GM23338 (cell line): ENCODE results near the gene SMARCA2. TPM values are rescaled to one million over a fixed set of nuclear protein-coding genes. Genes with fewer than 3 reads are reported as not detected.
A peak's percentile ranks its signal among the peaks of the same experiment; 100 is the strongest.

ENCODE experiments used
- ATAC-seq: fragments of 200-7000 bp; cut with Tn5 transposase; 3 replicates; pipeline ENCODE4 v1.9.1; 2020
- DNase-seq: peaks from one replicate; pipeline ENCODE4 v3.0.0-alpha.2; 2015; ENCODE audit warnings: low spot score
- H2AFZ ChIP-seq: fragments of 200-600 bp; sonication (generic); 2 replicates; pipeline ENCODE4 v1.8.0; 2016; ENCODE audit warnings: antibody characterized with exemption, mild to moderate bottlenecking, moderate library complexity
- H3F3A ChIP-seq: fragments of 200-600 bp; sonication (generic); replicated peaks from 2 replicates; pipeline ENCODE4 v1.8.0; 2017; ENCODE audit warnings: antibody characterized with exemption, mixed run types, low read depth
- H3K27ac ChIP-seq: fragments of 200-600 bp; sonication (generic); 2 replicates; pipeline ENCODE4 v1.6.1; 2016; ENCODE audit warnings: low read depth
- H3K27me3 ChIP-seq: fragments of 200-600 bp; sonication (generic); 2 replicates; pipeline ENCODE4 v1.8.0; 2016; ENCODE audit warnings: mild to moderate bottlenecking, mixed run types, moderate library complexity; ENCODE audit not compliant: insufficient read depth
- H3K36me3 ChIP-seq: fragments of 200-600 bp; sonication (generic); 2 replicates; pipeline ENCODE4 v1.8.0; 2016; ENCODE audit warnings: mild to moderate bottlenecking; ENCODE audit not compliant: insufficient read depth
- H3K4me1 ChIP-seq: fragments of 200-600 bp; sonication (generic); 2 replicates; pipeline ENCODE4 v1.8.0; 2016; ENCODE audit warnings: mild to moderate bottlenecking, moderate library complexity; ENCODE audit not compliant: insufficient read depth
- H3K4me2 ChIP-seq: fragments of 200-600 bp; sonication (generic); 2 replicates; pipeline ENCODE4 v1.7.1; 2017; ENCODE audit warnings: mixed run types
- H3K4me3 ChIP-seq: fragments of 200-600 bp; sonication (generic); 2 replicates; pipeline ENCODE4 v1.6.1; 2016; ENCODE audit warnings: mixed run types
- H3K79me2 ChIP-seq: fragments of 200-600 bp; sonication (generic); replicated peaks from 2 replicates; pipeline ENCODE4 v1.8.0; 2017; ENCODE audit warnings: mild to moderate bottlenecking; ENCODE audit not compliant: insufficient read depth
- H3K9me2 ChIP-seq: fragments of 200-600 bp; sonication (generic); 2 replicates; pipeline ENCODE4 v1.8.0; 2017; ENCODE audit not compliant: insufficient read depth
- H4K20me1 ChIP-seq: fragments of 200-600 bp; sonication (generic); replicated peaks from 2 replicates; pipeline ENCODE4 v1.8.0; 2017; ENCODE audit warnings: mild to moderate bottlenecking; ENCODE audit not compliant: insufficient read depth
- H3K27ac Mint-ChIP-seq: 2 replicates; pipeline ENCODE4 v1.8.0; 2020; ENCODE audit warnings: inconsistent platforms, mild to moderate bottlenecking, moderate library complexity, mixed read lengths
- H3K27me3 Mint-ChIP-seq: 3 replicates; pipeline ENCODE4 v1.8.0; 2022; ENCODE audit warnings: low read depth, mild to moderate bottlenecking, moderate library complexity, mixed read lengths, inconsistent platforms; ENCODE audit not compliant: insufficient read depth, poor library complexity
- H3K36me3 Mint-ChIP-seq: 3 replicates; pipeline ENCODE4 v1.8.0; 2021; ENCODE audit warnings: low read depth, mild to moderate bottlenecking, inconsistent platforms, moderate library complexity, mixed read lengths
- H3K4me1 Mint-ChIP-seq: 3 replicates; pipeline ENCODE4 v1.8.0; 2020; ENCODE audit warnings: mild to moderate bottlenecking, inconsistent platforms, mixed read lengths
- H3K4me3 Mint-ChIP-seq: 3 replicates; pipeline ENCODE4 v1.8.0; 2021; ENCODE audit warnings: moderate library complexity, mild to moderate bottlenecking, inconsistent platforms, mixed read lengths
- H3K9me3 Mint-ChIP-seq: 3 replicates; pipeline ENCODE4 v1.8.0; 2020; ENCODE audit warnings: moderate library complexity, mild to moderate bottlenecking, inconsistent platforms, mixed read lengths
- CREB1 ChIP-seq: fragments of 250-450 bp; sonication (Bioruptor Pico); IDR thresholded peaks from 2 replicates; pipeline ENCODE4 v1.5.0; 2020; ENCODE audit warnings: low read depth, mild to moderate bottlenecking, moderate library complexity
- CTCF ChIP-seq, 2 experiments: fragments of 200-600 bp in 1 of 2; sonication (generic) in 1 of 2; conservative IDR thresholded peaks; 2 replicates each; pipeline versions ENCODE4 v1.5.1 to v1.6.1; 2016 to 2017; ENCODE audit warnings: antibody characterized with exemption in 2 of 2, low read depth in 2 of 2, mild to moderate bottlenecking in 2 of 2, moderate library complexity in 1 of 2
- EZH2 ChIP-seq: fragments of 200-600 bp; sonication (generic); IDR thresholded peaks from one replicate; pipeline ENCODE4 v1.8.0; 2017; ENCODE audit warnings: antibody characterized with exemption, mild to moderate bottlenecking, low read depth; ENCODE audit not compliant: unreplicated experiment
- JUNB ChIP-seq: IDR thresholded peaks from one replicate; pipeline ENCODE4 v1.6.1; 2016; ENCODE audit warnings: antibody characterized with exemption; ENCODE audit not compliant: unreplicated experiment
- NANOG ChIP-seq: IDR thresholded peaks from 2 replicates; pipeline ENCODE4 v1.6.1; 2016; ENCODE audit warnings: antibody characterized with exemption, borderline replicate concordance
- POLR2AphosphoS5 ChIP-seq: IDR thresholded peaks from 2 replicates; pipeline ENCODE4 v1.6.1; 2016; ENCODE audit warnings: antibody characterized with exemption, low read depth
- STAT1 ChIP-seq: IDR thresholded peaks from one replicate; pipeline ENCODE4 v1.6.1; 2016; ENCODE audit warnings: antibody characterized with exemption; ENCODE audit not compliant: unreplicated experiment
- ZNF114 ChIP-seq: fragments of 250-450 bp; sonication (Bioruptor Pico); IDR thresholded peaks from 2 replicates; pipeline ENCODE4 v1.5.0; 2020; ENCODE audit warnings: mild to moderate bottlenecking, moderate library complexity
- polyA plus RNA-seq: library from polyadenylated mRNA; unstranded; fragments of >200 nt; fragmentation: Nextera tagmentation; extraction: Ambion mirVana; gene quantifications from 2 replicates; pipeline ENCODE4 v1.2.1, GENCODE V29; 2016
- total RNA-seq: library from RNA; depleted of rRNA; stranded (reverse); fragments of >200 nt; shearing (Covaris generic); gene quantifications from 2 replicates; pipeline ENCODE4 v1.2.3, GENCODE V29; 2014
- TF ChIP-seq, protein P1 (sequence below): fragments of 250-450 bp; sonication (Bioruptor Pico); IDR thresholded peaks from 2 replicates; pipeline ENCODE4 v1.5.0; 2020; ENCODE audit warnings: mild to moderate bottlenecking, moderate library complexity
- TF ChIP-seq, protein P2 (sequence below): IDR thresholded peaks from 2 replicates; pipeline ENCODE4 v1.6.1; 2016; ENCODE audit warnings: antibody characterized with exemption

The SMARCA2 gene
- total and polyA plus RNA-seq, 2 experiments from 2014 or later = 21.7 to 21.9 TPM

- peaks cover 2% of the 10 kb centered on the region for H3K27me3 Mint-ChIP-seq
- DNase-seq (no peak), ATAC-seq (no peak)
- no peak overlapping the region for H3K4me3 ChIP-seq
- H3K4me1 Mint-ChIP-seq = peaks cover 8% of the 10 kb centered on the region
- no peak overlapping the region for H3K4me3 Mint-ChIP-seq
- H2AFZ ChIP-seq = no peak overlapping the region
- TF ChIP-seq JUNB (no peak), EZH2 (no peak), CTCF (conservative IDR thresholded peaks at IDR 0.05; ENCODE audit: low read depth in 2 of 2) (no peak), POLR2AphosphoS5 (no peak)
- no peaks in the 10 kb centered on the region for H4K20me1 ChIP-seq
- no peak overlapping the region for H3K27ac ChIP-seq
- peaks cover 5% of the 10 kb centered on the region; the same call in 1 of the 3 replicates for H3K36me3 Mint-ChIP-seq
- H3K4me2 ChIP-seq = no peak overlapping the region
- H3K9me3 Mint-ChIP-seq = no peaks in the 10 kb centered on the region
- H3K27me3 ChIP-seq = no peaks in the 10 kb centered on the region
- no peak overlapping the region for H3K27ac Mint-ChIP-seq
- peaks cover under 1% of the 10 kb centered on the region for H3K4me1 ChIP-seq
- H3K36me3 ChIP-seq = no peaks in the 10 kb centered on the region
- H3F3A ChIP-seq = no peaks in the 10 kb centered on the region
- H3K79me2 ChIP-seq = no peaks in the 10 kb centered on the region
- 0 out of 2 replicates have a peak, but pooled peaks cover 7% of the 10 kb centered on the region for H3K9me2 ChIP-seq
These were observed 158.0 kb downstream of the SMARCA2 start for GRCh38 chr9:2173170-2173569.

GRCh38 chr9:2173861-2174260 is 158.7 kb downstream of the SMARCA2 start:
- Histone ChIP-seq H3K9me2 (0 out of 2 replicates have a peak, but pooled peaks cover 9% of the 10 kb centered on the region), H3K4me1 (peaks cover 8% of the 10 kb centered on the region), H4K20me1 (no peaks in the 10 kb centered on the region), H3K79me2 (no peaks in the 10 kb centered on the region), H3K27ac (no peak overlapping the region; the same call in 1 of the 2 replicates), H3K36me3 (no peaks in the 10 kb centered on the region), H3K4me2 (no peak overlapping the region), H3K4me3 (no peak overlapping the region), H3F3A (no peaks in the 10 kb centered on the region), H2AFZ (no peak overlapping the region), H3K27me3 (no peaks in the 10 kb centered on the region)
- H3K4me1 Mint-ChIP-seq = peaks cover 15% of the 10 kb centered on the region
- H3K9me3 Mint-ChIP-seq = no peaks in the 10 kb centered on the region
- H3K36me3 Mint-ChIP-seq = peaks cover 5% of the 10 kb centered on the region; the same call in 1 of the 3 replicates
- H3K4me3 Mint-ChIP-seq = no peak overlapping the region
- peaks cover 5% of the 10 kb centered on the region for H3K27me3 Mint-ChIP-seq
- DNase-seq (no peak), ATAC-seq (no peak)
- 0 out of 2 replicates have a peak overlapping the region, but pooled peaks have one; percentile 24 for H3K27ac Mint-ChIP-seq
- TF ChIP-seq CREB1 (CRISPR knock-in tag) (no peak), NANOG (no peak), EZH2 (no peak), POLR2AphosphoS5 (no peak), JUNB (no peak), STAT1 (no peak), ZNF114 (CRISPR knock-in tag) (no peak), CTCF (conservative IDR thresholded peaks at IDR 0.05; ENCODE audit: low read depth in 2 of 2) (no peak)
- TF ChIP-seq, protein P1, sequence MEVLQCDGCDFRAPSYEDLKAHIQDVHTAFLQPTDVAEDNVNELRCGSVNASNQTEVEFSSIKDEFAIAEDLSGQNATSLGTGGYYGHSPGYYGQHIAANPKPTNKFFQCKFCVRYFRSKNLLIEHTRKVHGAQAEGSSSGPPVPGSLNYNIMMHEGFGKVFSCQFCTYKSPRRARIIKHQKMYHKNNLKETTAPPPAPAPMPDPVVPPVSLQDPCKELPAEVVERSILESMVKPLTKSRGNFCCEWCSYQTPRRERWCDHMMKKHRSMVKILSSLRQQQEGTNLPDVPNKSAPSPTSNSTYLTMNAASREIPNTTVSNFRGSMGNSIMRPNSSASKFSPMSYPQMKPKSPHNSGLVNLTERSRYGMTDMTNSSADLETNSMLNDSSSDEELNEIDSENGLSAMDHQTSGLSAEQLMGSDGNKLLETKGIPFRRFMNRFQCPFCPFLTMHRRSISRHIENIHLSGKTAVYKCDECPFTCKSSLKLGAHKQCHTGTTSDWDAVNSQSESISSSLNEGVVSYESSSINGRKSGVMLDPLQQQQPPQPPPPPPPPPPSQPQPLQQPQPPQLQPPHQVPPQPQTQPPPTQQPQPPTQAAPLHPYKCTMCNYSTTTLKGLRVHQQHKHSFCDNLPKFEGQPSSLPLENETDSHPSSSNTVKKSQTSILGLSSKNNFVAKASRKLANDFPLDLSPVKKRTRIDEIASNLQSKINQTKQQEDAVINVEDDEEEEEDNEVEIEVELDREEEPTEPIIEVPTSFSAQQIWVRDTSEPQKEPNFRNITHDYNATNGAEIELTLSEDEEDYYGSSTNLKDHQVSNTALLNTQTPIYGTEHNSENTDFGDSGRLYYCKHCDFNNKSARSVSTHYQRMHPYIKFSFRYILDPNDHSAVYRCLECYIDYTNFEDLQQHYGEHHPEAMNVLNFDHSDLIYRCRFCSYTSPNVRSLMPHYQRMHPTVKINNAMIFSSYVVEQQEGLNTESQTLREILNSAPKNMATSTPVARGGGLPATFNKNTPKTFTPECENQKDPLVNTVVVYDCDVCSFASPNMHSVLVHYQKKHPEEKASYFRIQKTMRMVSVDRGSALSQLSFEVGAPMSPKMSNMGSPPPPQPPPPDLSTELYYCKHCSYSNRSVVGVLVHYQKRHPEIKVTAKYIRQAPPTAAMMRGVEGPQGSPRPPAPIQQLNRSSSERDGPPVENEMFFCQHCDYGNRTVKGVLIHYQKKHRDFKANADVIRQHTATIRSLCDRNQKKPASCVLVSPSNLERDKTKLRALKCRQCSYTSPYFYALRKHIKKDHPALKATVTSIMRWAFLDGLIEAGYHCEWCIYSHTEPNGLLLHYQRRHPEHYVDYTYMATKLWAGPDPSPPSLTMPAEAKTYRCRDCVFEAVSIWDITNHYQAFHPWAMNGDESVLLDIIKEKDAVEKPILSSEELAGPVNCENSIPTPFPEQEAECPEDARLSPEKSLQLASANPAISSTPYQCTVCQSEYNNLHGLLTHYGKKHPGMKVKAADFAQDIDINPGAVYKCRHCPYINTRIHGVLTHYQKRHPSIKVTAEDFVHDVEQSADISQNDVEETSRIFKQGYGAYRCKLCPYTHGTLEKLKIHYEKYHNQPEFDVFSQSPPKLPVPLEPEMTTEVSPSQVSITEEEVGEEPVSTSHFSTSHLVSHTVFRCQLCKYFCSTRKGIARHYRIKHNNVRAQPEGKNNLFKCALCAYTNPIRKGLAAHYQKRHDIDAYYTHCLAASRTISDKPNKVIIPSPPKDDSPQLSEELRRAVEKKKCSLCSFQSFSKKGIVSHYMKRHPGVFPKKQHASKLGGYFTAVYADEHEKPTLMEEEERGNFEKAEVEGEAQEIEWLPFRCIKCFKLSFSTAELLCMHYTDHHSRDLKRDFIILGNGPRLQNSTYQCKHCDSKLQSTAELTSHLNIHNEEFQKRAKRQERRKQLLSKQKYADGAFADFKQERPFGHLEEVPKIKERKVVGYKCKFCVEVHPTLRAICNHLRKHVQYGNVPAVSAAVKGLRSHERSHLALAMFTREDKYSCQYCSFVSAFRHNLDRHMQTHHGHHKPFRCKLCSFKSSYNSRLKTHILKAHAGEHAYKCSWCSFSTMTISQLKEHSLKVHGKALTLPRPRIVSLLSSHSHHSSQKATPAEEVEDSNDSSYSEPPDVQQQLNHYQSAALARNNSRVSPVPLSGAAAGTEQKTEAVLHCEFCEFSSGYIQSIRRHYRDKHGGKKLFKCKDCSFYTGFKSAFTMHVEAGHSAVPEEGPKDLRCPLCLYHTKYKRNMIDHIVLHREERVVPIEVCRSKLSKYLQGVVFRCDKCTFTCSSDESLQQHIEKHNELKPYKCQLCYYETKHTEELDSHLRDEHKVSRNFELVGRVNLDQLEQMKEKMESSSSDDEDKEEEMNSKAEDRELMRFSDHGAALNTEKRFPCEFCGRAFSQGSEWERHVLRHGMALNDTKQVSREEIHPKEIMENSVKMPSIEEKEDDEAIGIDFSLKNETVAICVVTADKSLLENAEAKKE (CRISPR knock-in tag) = no peak
- TF ChIP-seq, protein P2, sequence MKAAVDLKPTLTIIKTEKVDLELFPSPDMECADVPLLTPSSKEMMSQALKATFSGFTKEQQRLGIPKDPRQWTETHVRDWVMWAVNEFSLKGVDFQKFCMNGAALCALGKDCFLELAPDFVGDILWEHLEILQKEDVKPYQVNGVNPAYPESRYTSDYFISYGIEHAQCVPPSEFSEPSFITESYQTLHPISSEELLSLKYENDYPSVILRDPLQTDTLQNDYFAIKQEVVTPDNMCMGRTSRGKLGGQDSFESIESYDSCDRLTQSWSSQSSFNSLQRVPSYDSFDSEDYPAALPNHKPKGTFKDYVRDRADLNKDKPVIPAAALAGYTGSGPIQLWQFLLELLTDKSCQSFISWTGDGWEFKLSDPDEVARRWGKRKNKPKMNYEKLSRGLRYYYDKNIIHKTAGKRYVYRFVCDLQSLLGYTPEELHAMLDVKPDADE = no peak
